Osteoblast (primary cell): ENCODE measurements around the gene CRYGS. TPM values are rescaled to one million over a fixed set of nuclear protein-coding genes. Genes with fewer than 3 reads are reported as not detected.

Source experiments
- DNase-seq: peaks from one replicate; pipeline ENCODE4 v3.0.0; 2011; ENCODE audit warnings: low spot score, mixed read lengths; ENCODE audit not compliant: insufficient read length; ENCODE audit errors: missing footprints
- H2AFZ ChIP-seq: 2 replicates; pipeline ENCODE4 v1.6.0; 2011; ENCODE audit warnings: mild to moderate bottlenecking, low read length
- H3K27ac ChIP-seq: 2 replicates; pipeline ENCODE4 v1.5.1; 2011; ENCODE audit warnings: mild to moderate bottlenecking, low read depth, low read length, moderate library complexity
- H3K27me3 ChIP-seq: 2 replicates; pipeline ENCODE4 v1.6.0; 2012; ENCODE audit warnings: mild to moderate bottlenecking, control low read depth, inconsistent platforms, low read length, moderate library complexity; ENCODE audit not compliant: insufficient read depth
- H3K36me3 ChIP-seq: 2 replicates; pipeline ENCODE4 v1.5.1; 2011; ENCODE audit warnings: mild to moderate bottlenecking, low read length, control low read depth, moderate library complexity; ENCODE audit not compliant: insufficient read depth
- H3K4me1 ChIP-seq: 2 replicates; pipeline ENCODE4 v1.5.1; 2011; ENCODE audit warnings: mild to moderate bottlenecking, low read length, control low read depth, moderate library complexity; ENCODE audit not compliant: insufficient read depth
- H3K4me2 ChIP-seq: 2 replicates; pipeline ENCODE4 v1.6.0; 2011; ENCODE audit warnings: mild to moderate bottlenecking, low read length; ENCODE audit not compliant: insufficient read depth
- H3K4me3 ChIP-seq: fragments of 200-600 bp; sonication (generic); 3 replicates; pipeline ENCODE4 v1.5.1; 2012; ENCODE audit warnings: mild to moderate bottlenecking, low read length, inconsistent platforms; ENCODE audit not compliant: insufficient read depth
- H3K79me2 ChIP-seq: 2 replicates; pipeline ENCODE4 v1.6.0; 2012; ENCODE audit warnings: mild to moderate bottlenecking, low read length, control low read depth, inconsistent platforms; ENCODE audit not compliant: insufficient read depth
- H3K9me3 ChIP-seq: 2 replicates; pipeline ENCODE4 v1.5.1; 2011; ENCODE audit warnings: low read depth, low read length, control low read depth
- H4K20me1 ChIP-seq: 2 replicates; pipeline ENCODE4 v1.6.0; 2012; ENCODE audit warnings: mild to moderate bottlenecking, low read length, control low read depth; ENCODE audit not compliant: insufficient read depth
- CTCF ChIP-seq: IDR thresholded peaks from 2 replicates; pipeline ENCODE4 v1.5.1; 2011; ENCODE audit warnings: mild to moderate bottlenecking, low read depth, low read length, moderate library complexity; ENCODE audit errors: extremely low read depth
- total RNA-seq: library from RNA; depleted of rRNA; stranded (reverse); fragments of >200 nt; gene quantifications from 2 replicates; pipeline ENCODE4 v1.2.3, GENCODE V29; 2012

The CRYGS gene
- total RNA-seq, 1 donor: 1.8 TPM

GRCh38 chr3:186583831-186584230, 39.7 kb upstream of the CRYGS start:
- Histone ChIP-seq H4K20me1 (no peaks in the 10 kb centered on the region), H2AFZ (no peak overlapping the region), H3K4me2 (no peak overlapping the region), H3K27me3 (no peaks in the 10 kb centered on the region), H3K27ac (no peak overlapping the region), H3K4me3 (no peak overlapping the region), H3K4me1 (no peaks in the 10 kb centered on the region), H3K79me2 (no peaks in the 10 kb centered on the region), H3K9me3 (no peaks in the 10 kb centered on the region), H3K36me3 (peaks cover 61% of the 10 kb centered on the region)
- no peak for TF ChIP-seq CTCF
- no peak for DNase-seq

GRCh38 chr3:186582541-186582940, 38.4 kb upstream of the CRYGS start:
- H3K9me3 ChIP-seq: no peaks in the 10 kb centered on the region
- H4K20me1 ChIP-seq: no peaks in the 10 kb centered on the region
- no peaks in the 10 kb centered on the region for H3K27me3 ChIP-seq
- H3K4me1 ChIP-seq: no peaks in the 10 kb centered on the region
- no peak overlapping the region for H3K4me3 ChIP-seq
- no peak overlapping the region for H3K4me2 ChIP-seq
- H2AFZ ChIP-seq: no peak overlapping the region
- no peak overlapping the region for H3K27ac ChIP-seq
- no peak for DNase-seq
- H3K36me3 ChIP-seq: peaks cover 71% of the 10 kb centered on the region
- TF ChIP-seq CTCF: no peak
- no peaks in the 10 kb centered on the region for H3K79me2 ChIP-seq

GRCh38 chr3:186580785-186581184, 36.6 kb upstream of the CRYGS start:
- H3K36me3 ChIP-seq: peaks cover 85% of the 10 kb centered on the region
- no peak overlapping the region for H3K27ac ChIP-seq
- no peak for DNase-seq
- H2AFZ ChIP-seq: no peak overlapping the region
- TF ChIP-seq CTCF: no peak
- no peak overlapping the region for H3K4me3 ChIP-seq
- H3K27me3 ChIP-seq: no peaks in the 10 kb centered on the region
- H3K79me2 ChIP-seq: no peaks in the 10 kb centered on the region
- H3K9me3 ChIP-seq: no peaks in the 10 kb centered on the region
- H4K20me1 ChIP-seq: no peaks in the 10 kb centered on the region
- no peak overlapping the region for H3K4me2 ChIP-seq
- H3K4me1 ChIP-seq: no peaks in the 10 kb centered on the region

- Histone ChIP-seq H2AFZ (no peak overlapping the region), H3K27me3 (no peaks in the 10 kb centered on the region), H3K36me3 (peaks cover 82% of the 10 kb centered on the region), H4K20me1 (no peaks in the 10 kb centered on the region), H3K79me2 (peaks cover 10% of the 10 kb centered on the region), H3K4me1 (no peaks in the 10 kb centered on the region), H3K4me2 (no peak overlapping the region), H3K4me3 (no peak overlapping the region), H3K27ac (no peak overlapping the region), H3K9me3 (no peaks in the 10 kb centered on the region)
- DNase-seq: no peak
- TF ChIP-seq CTCF: no peak
Measured at GRCh38 chr3:186577521-186577920, 33.3 kb upstream of the CRYGS start.
